ENCODE results near the gene BST2.

BST2 gene

GRCh38 chr19:17405250-17406045 is at the start of gene BST2:
Gene BST2 (minus strand): TSS chr19:17405630. CDS start chr19:17405575, 55 bp downstream.
- H3K9me3 ChIP-seq (ENCODE audit: low read length) = no peaks in the 10 kb centered on the region
- peak within 1 kb of the TSS; percentile 69 for H3K4me3 ChIP-seq (ENCODE audit: low read depth, low read length, poor library complexity, severe bottlenecking)
- no peaks in the 10 kb centered on the region for H3K9me2 ChIP-seq (ENCODE audit: low read depth, low read length)
- H3K4me1 ChIP-seq (ENCODE audit: insufficient read depth, low read length, severe bottlenecking) = peaks cover 34% of the 10 kb centered on the region
- peaks cover 11% of the 10 kb centered on the region for H3K79me2 ChIP-seq (ENCODE audit: insufficient read depth, low read length)
- H3K27me3 ChIP-seq (ENCODE audit: insufficient read depth, low read length) = no peaks in the 10 kb centered on the region
- no peaks in the 10 kb centered on the region for H4K20me1 ChIP-seq (ENCODE audit: insufficient read depth, low read length)
- H3K9ac ChIP-seq (ENCODE audit: low read length) = peak within 1 kb of the TSS; percentile 70
- H3F3A ChIP-seq (ENCODE audit: insufficient read depth, low read length) = no peaks in the 10 kb centered on the region
- peak within 1 kb of the TSS; percentile 94 for H3K4me2 ChIP-seq (ENCODE audit: low read length)
- no peak within 1 kb of the TSS for H2AFZ ChIP-seq (ENCODE audit: low read length)
- no peak for TF ChIP-seq EZH2 (IDR thresholded peaks at IDR 0.05; ENCODE audit: borderline replicate concordance, low read length)
- TF ChIP-seq, protein P1, sequence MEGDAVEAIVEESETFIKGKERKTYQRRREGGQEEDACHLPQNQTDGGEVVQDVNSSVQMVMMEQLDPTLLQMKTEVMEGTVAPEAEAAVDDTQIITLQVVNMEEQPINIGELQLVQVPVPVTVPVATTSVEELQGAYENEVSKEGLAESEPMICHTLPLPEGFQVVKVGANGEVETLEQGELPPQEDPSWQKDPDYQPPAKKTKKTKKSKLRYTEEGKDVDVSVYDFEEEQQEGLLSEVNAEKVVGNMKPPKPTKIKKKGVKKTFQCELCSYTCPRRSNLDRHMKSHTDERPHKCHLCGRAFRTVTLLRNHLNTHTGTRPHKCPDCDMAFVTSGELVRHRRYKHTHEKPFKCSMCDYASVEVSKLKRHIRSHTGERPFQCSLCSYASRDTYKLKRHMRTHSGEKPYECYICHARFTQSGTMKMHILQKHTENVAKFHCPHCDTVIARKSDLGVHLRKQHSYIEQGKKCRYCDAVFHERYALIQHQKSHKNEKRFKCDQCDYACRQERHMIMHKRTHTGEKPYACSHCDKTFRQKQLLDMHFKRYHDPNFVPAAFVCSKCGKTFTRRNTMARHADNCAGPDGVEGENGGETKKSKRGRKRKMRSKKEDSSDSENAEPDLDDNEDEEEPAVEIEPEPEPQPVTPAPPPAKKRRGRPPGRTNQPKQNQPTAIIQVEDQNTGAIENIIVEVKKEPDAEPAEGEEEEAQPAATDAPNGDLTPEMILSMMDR (IDR thresholded peaks at IDR 0.05; ENCODE audit: low read length) = no peak
- H3K27ac ChIP-seq (ENCODE audit: low read depth, low read length, poor library complexity, severe bottlenecking) = peak within 1 kb of the TSS; percentile 85
- H3K36me3 ChIP-seq (ENCODE audit: insufficient read depth, low read length) = peaks cover 20% of the 10 kb centered on the region

DNA sequence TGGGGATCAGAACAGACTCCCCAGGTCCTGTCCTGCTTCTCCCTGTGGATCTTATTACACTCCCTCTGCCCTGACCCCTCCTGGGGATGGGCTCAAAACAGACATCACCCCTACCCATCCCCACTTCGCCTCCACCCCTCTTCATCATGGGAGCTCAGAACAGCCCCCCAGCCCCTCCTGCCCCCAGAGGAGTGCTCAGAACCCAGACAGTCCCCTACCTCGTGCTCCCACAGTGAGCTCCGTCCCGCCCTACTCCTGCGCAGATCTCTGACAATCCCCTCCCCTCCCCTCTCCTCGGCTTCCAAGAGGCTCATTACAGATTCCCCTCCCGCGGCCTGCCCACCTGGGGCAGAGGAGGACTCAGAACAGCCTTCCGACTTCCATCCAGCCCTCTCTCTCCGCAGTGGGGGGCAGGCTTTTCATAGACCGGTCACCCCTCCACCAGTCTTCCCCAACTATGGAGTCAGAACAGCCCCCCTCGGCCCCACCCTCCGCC is 49.2 kb upstream of the BST2 start:
- Histone ChIP-seq H3K9me3 (ENCODE audit: low read length) (no peaks in the 10 kb centered on the region), H3F3A (ENCODE audit: insufficient read depth, low read length) (no peaks in the 10 kb centered on the region), H3K27me3 (ENCODE audit: insufficient read depth, low read length) (0 out of 2 replicates have a peak, but pooled peaks cover 4% of the 10 kb centered on the region), H3K79me2 (ENCODE audit: insufficient read depth, low read length) (no peaks in the 10 kb centered on the region), H3K4me1 (ENCODE audit: insufficient read depth, low read length, severe bottlenecking) (peaks cover 4% of the 10 kb centered on the region), H3K9me2 (ENCODE audit: low read depth, low read length) (no peaks in the 10 kb centered on the region), H3K4me3 (ENCODE audit: low read depth, low read length, poor library complexity, severe bottlenecking) (no peak overlapping the region), H2AFZ (ENCODE audit: low read length) (no peak overlapping the region), H4K20me1 (ENCODE audit: insufficient read depth, low read length) (no peaks in the 10 kb centered on the region), H3K4me2 (ENCODE audit: low read length) (no peak overlapping the region), H3K9ac (ENCODE audit: low read length) (no peak overlapping the region), H3K36me3 (ENCODE audit: insufficient read depth, low read length) (no peaks in the 10 kb centered on the region), H3K27ac (ENCODE audit: low read depth, low read length, poor library complexity, severe bottlenecking) (no peak overlapping the region)
- no peak for TF ChIP-seq EZH2 (IDR thresholded peaks at IDR 0.05; ENCODE audit: borderline replicate concordance, low read length)
- TF ChIP-seq, protein P1 (IDR thresholded peaks at IDR 0.05; ENCODE audit: low read length) = no peak

DNA sequence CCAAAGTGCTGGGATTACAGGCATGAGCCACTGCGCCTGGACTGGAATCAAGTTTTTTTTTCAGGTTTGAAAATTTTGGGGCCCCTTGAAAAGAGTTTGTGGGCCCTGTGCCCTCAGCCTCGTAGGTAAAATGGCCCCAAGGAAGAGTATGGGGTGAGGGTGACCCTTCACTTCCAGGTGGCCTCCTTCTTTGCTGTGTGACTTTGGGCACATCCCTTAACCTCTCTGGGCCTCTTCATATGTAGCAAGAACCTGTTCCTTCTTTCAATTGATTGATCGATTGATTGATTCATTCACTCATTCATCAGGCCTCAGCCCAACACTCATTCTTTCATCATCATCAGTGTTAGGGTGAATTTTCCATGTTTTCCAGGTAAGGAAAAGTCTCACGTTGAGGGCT is 46.4 kb upstream of the BST2 start:
- H3K27me3 ChIP-seq (ENCODE audit: insufficient read depth, low read length) = peaks cover 4% of the 10 kb centered on the region; the same call in 1 of the 2 replicates
- peaks cover 4% of the 10 kb centered on the region for H3K4me1 ChIP-seq (ENCODE audit: insufficient read depth, low read length, severe bottlenecking)
- no peaks in the 10 kb centered on the region for H3K9me2 ChIP-seq (ENCODE audit: low read depth, low read length)
- H3K79me2 ChIP-seq (ENCODE audit: insufficient read depth, low read length) = no peaks in the 10 kb centered on the region
- no peaks in the 10 kb centered on the region for H3K36me3 ChIP-seq (ENCODE audit: insufficient read depth, low read length)
- no peaks in the 10 kb centered on the region for H4K20me1 ChIP-seq (ENCODE audit: insufficient read depth, low read length)
- H3K9me3 ChIP-seq (ENCODE audit: low read length) = no peaks in the 10 kb centered on the region
- no peak overlapping the region for H3K9ac ChIP-seq (ENCODE audit: low read length)
- no peak overlapping the region for H3K27ac ChIP-seq (ENCODE audit: low read depth, low read length, poor library complexity, severe bottlenecking)
- H3F3A ChIP-seq (ENCODE audit: insufficient read depth, low read length) = no peaks in the 10 kb centered on the region
- H3K4me2 ChIP-seq (ENCODE audit: low read length) = no peak overlapping the region
- no peak overlapping the region for H2AFZ ChIP-seq (ENCODE audit: low read length)
- TF ChIP-seq, protein P1 (IDR thresholded peaks at IDR 0.05; ENCODE audit: low read length) = no peak
- no peak for TF ChIP-seq EZH2 (IDR thresholded peaks at IDR 0.05; ENCODE audit: borderline replicate concordance, low read length)
- H3K4me3 ChIP-seq (ENCODE audit: low read depth, low read length, poor library complexity, severe bottlenecking) = no peak overlapping the region
